Urothelium cell line (cell line): ENCODE measurements around the gene GIPR.
"Not testable (repeated sequence)": the region's sequence is repeated elsewhere in the genome, so short reads cannot be mapped to it uniquely, and the experiment has no call there.

Experiments used
- DNase-seq: peaks from one replicate; pipeline ENCODE4 v3.0.0; 2011; ENCODE audit warnings: low spot score, mixed read lengths
- FAIRE-seq: peaks from 2 replicates; lab custom pipeline; 2011; peaks lifted over from hg19 to GRCh38; lab: Jason Lieb, UNC

The GIPR gene

DNA sequence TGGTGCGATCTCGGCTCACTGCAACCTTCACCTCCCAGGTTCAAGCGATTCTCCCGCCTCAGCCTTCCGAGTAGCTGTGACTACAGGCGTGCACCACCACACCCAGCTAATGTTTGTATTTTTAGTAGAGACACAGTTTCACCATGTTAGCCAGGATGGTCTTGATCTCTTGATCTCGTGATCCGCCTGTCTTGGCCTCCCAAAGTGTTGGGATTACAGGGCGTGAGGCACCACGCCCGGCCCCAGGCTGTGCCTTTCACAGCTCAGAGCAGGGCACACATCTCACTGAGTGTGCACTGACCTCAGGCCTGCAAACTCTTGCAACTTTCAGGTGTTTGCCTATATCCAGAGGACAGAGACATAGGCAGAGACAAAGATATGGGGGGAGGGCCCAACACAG, 17.0 kb downstream of the GIPR start:
- not testable (repeated sequence) for DNase-seq, FAIRE-seq

DNA sequence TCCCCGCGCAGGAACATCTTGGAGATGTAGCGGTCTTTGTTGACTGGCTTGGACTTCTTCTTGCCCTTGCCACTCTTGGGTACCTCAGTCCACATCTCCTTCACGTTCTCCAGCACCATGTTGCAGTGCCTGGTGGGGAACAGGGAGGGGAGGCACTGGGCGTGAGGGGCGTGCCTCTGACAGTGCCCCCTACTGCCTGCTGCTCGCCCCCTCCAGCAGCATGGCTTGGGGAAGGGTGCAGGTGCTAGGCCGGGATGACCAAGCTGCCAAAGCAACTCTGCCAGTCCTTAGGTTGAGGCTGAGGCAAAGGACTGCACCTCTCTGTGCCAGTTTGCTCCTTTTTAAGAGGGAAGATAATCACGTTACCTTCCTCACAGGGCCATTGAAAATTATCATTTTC, 19.6 kb downstream of the GIPR start:
- no peak for DNase-seq
- peak; percentile 58 for FAIRE-seq

GRCh38 chr19:45691516-45692186, 23.6 kb downstream of the GIPR start, which contains the start of gene SNRPD2:
Gene SNRPD2 (minus strand): TSS chr19:45691953. CDS start chr19:45691888, 65 bp downstream.
- FAIRE-seq = no peak
- DNase-seq = peak; percentile 92

DNA sequence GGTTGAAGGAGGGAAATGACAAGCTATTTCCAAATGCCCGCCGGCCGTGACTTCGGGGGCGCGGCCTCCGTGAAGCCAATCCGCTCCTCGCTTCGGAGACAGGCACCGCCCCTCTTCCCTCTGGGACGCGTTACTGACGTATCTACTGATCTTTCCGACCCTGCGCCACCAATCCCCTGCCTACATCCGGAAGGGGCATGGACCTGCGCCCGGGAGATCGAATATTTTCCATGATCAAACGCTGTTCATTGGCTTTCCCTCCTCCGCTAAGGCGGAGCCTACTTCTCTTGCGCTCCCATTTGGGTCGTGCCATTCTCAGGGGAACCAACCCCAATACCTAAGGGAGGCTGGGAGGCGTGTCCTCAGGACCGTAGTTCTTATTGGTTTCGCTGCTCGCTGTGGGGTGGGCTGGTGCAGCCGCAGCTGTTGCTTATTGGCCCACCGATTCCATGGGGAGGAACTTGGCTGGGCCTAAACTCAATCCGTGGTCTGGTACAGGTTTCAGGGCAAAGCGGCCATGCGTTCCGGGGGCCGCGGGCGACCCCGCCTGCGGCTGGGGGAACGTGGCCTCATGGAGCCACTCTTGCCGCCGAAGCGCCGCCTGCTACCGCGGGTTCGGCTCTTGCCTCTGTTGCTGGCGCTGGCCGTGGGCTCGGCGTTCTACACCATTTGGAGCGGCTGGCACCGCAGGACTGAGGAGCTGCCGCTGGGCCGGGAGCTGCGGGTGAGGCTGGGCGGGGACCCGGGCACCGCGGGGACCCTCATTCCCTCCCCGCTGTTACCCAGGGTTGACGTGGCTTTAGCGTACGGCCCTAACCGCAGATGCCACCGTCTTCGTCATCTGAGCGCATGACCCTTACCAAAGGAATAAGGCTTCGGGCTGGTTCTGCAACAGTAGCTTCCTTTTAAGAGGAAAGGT, 24.4 kb downstream of the GIPR start, which contains the start of gene QPCTL:
Gene QPCTL, plus strand, starts transcription at position 480 of the 919 bp plus-strand sequence. Its CDS starts 38 bp downstream, at position 518.
- peak; percentile 95 for FAIRE-seq
- peak; percentile 96 for DNase-seq

DNA sequence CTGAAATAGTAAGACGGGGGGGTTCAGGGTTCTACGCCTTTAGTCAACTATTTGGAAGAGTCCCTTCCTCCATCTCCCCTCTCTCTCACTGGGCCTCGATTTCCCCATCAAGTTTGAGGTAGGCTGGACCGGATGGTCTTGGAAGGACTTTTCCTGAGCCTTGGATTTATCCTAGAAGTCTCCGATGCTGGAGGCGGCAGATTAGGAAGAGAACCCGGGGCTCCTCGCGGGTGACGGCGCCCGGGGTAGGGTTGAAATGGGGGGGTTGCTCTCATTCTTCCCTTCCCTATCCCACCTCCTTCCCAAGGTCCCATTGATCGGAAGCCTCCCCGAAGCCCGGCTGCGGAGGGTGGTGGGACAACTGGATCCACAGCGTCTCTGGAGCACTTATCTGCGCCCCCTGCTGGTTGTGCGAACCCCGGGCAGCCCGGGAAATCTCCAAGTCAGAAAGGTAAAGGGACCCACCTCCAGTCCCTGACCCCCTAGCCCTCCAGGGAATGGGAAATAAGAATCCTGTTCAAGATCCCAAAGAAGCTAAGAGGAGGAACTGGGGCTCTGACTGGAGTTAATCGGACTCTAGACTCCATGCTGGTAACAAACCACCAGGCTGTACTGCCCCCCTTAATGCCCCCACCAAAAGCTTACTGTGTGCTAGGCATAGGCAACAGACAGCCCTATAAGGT, 25.2 kb downstream of the GIPR start:
- FAIRE-seq (no peak), DNase-seq (peak; percentile 79)

GRCh38 chr19:45701676-45702075, 33.7 kb downstream of the GIPR start:
- FAIRE-seq (no peak), DNase-seq (no peak)

GRCh38 chr19:45705115-45705514, 37.1 kb downstream of the GIPR start:
- FAIRE-seq (no peak), DNase-seq (no peak)

- DNase-seq = no peak
- no peak for FAIRE-seq
Observed at GRCh38 chr19:45705710-45706415, 37.8 kb downstream of the GIPR start.

DNA sequence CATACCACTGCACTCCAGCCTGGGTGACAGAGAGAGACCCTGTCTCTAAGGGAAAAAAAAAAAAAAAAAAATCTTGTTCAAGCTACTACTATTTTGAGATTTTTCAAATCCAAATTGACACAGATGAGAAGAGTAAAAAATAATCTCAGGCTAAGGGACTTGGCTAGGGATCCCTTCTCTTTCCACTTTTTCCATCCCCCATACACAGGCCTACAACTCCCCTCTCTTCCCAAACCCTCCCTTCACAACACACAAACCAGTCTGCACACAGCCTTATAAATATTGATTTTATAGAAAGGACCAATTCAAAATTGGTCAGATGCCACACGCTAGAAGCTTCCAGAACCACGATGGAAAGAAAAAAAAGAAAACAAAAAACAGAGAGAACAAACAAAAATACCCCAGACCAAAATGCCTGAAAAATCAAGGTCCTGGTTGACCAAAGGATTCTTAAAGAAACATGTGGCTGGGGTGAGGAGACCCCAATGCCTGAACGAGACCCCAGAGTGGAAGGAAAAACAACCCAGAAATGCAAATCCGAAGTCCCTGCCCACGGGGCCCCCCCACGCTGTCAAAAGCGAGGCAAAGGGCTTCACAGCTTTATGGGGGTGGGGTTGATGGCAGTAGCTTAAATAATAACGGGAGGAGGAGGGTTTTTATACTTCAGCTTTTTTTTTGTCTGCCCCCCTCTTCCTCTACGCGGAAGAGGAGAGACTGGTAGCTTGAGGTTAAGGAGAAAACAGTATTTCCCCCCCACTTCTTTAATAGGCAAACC, 42.5 kb downstream of the GIPR start:
- FAIRE-seq = no peak

GRCh38 chr19:45711851-45712698, 44.1 kb downstream of the GIPR start:
- DNase-seq = no peak
- no peak for FAIRE-seq

More for the DNA sequence above, 42.5 kb downstream of the GIPR start:
- DNase-seq = no peak

- DNase-seq (no peak), FAIRE-seq (no peak)
Observed at GRCh38 chr19:45712699-45713067, 44.7 kb downstream of the GIPR start.

GRCh38 chr19:45713141-45713540, 45.1 kb downstream of the GIPR start:
- DNase-seq (no peak), FAIRE-seq (no peak)

DNA sequence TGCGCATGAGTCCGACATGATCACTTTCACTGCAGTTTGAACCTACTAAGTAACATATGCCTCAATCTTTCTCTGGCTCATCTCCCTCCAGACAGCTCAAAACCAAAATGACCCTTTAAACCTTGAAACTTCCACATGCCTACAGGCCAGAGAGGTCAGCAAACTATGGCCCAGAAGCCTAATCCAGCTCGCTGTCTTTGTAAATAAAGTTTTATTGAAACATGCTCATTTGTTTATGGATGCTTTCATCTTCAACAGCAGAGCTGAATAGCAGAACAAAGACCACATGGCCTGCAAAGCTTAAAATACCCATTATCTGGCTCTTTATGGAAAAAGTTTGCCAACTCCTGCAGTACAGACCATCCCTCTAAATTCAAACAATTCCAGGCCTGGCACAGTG, 47.1 kb downstream of the GIPR start:
- DNase-seq (no peak), FAIRE-seq (no peak)

DNA sequence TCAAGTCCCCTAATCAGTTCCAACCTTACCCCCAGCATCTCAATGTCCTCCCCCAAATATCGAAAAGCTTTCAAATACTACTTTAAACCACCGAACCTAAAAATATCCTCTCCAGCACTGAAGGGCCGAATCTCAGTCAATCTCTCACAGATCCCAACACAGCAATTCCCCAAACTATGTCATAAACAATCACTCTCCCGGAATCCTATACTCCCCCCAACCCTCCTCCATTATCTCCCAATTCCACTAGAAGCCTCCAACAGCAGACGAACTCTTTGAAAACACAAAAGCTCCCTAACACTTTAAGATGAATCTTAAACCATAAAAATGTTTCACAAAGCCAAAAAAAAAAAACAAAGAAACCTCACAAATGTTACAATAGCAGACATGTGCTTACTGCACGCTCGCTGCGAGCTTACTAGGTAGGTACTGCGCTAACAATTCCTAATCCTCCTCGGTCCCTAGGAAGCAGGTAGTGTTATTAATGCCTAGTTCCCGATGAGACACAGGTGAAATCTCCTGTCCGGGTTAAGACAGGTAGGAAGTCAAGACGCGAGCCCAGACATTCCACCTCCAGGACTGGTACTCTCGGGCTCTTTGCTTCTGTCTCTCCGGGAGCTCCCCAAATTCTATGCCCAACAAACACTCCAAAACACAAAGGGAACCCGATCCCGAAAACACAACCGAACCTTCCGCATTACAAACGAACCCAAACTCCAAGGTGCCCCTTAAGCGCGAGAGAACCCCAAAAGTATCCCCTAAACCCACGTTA, 48.5 kb downstream of the GIPR start:
- no peak for DNase-seq
- no peak for FAIRE-seq

GRCh38 chr19:45717131-45717982, 49.3 kb downstream of the GIPR start:
- peak; percentile 97 for DNase-seq
- FAIRE-seq = peak; percentile 82

DNA sequence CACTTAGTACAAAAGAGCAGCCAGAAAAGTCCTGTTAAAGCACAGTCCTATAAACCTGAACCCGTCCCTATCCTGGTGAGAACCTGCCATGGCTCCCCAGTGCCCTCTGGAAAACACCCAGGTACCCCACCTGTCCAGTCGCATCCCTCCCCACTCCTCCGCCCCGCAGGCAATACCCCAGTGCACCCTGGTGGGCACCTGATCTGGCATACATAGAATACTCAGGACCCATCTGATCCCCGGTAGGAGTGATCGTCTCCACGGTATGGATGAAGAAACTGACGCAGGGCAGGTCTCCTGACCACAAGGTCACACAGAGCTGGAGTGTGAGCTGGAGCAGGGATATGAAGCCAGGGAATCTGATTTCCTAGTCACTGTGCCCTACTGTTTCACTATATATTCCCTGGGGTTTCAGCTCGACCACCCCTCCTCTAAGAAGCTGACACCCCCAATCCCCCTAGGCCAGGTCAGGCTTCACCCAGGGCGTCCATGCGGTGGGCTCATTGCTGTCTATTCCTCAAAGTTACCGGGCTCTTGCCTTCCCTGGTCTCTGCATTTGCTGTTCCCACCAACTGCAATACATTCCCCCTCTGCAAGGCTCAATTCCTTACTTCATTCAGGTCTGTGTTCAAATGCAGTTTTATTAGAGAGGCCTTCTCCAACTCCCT, 50.1 kb downstream of the GIPR start:
- DNase-seq (no peak), FAIRE-seq (no peak)

- FAIRE-seq, DNase-seq: not testable (repeated sequence)
Observed at GRCh38 chr19:45720065-45720464, 52.0 kb downstream of the GIPR start.
